GM23338 (cell line): Measurements from ENCODE around the gene MIDN. TPM values are rescaled to one million over a fixed set of nuclear protein-coding genes. Genes with fewer than 3 reads are reported as not detected.

Source experiments
- ATAC-seq: fragments of 200-7000 bp; cut with Tn5 transposase; 3 replicates; pipeline ENCODE4 v1.9.1; 2020
- DNase-seq: peaks from one replicate; pipeline ENCODE4 v3.0.0-alpha.2; 2015; ENCODE audit warnings: low spot score
- H2AFZ ChIP-seq: fragments of 200-600 bp; sonication (generic); 2 replicates; pipeline ENCODE4 v1.8.0; 2016; ENCODE audit warnings: antibody characterized with exemption, mild to moderate bottlenecking, moderate library complexity
- H3F3A ChIP-seq: fragments of 200-600 bp; sonication (generic); replicated peaks from 2 replicates; pipeline ENCODE4 v1.8.0; 2017; ENCODE audit warnings: antibody characterized with exemption, mixed run types, low read depth
- H3K27ac ChIP-seq: fragments of 200-600 bp; sonication (generic); 2 replicates; pipeline ENCODE4 v1.6.1; 2016; ENCODE audit warnings: low read depth
- H3K27me3 ChIP-seq: fragments of 200-600 bp; sonication (generic); 2 replicates; pipeline ENCODE4 v1.8.0; 2016; ENCODE audit warnings: mild to moderate bottlenecking, mixed run types, moderate library complexity; ENCODE audit not compliant: insufficient read depth
- H3K36me3 ChIP-seq: fragments of 200-600 bp; sonication (generic); 2 replicates; pipeline ENCODE4 v1.8.0; 2016; ENCODE audit warnings: mild to moderate bottlenecking; ENCODE audit not compliant: insufficient read depth
- H3K4me1 ChIP-seq: fragments of 200-600 bp; sonication (generic); 2 replicates; pipeline ENCODE4 v1.8.0; 2016; ENCODE audit warnings: mild to moderate bottlenecking, moderate library complexity; ENCODE audit not compliant: insufficient read depth
- H3K4me2 ChIP-seq: fragments of 200-600 bp; sonication (generic); 2 replicates; pipeline ENCODE4 v1.7.1; 2017; ENCODE audit warnings: mixed run types
- H3K4me3 ChIP-seq: fragments of 200-600 bp; sonication (generic); 2 replicates; pipeline ENCODE4 v1.6.1; 2016; ENCODE audit warnings: mixed run types
- H3K79me2 ChIP-seq: fragments of 200-600 bp; sonication (generic); replicated peaks from 2 replicates; pipeline ENCODE4 v1.8.0; 2017; ENCODE audit warnings: mild to moderate bottlenecking; ENCODE audit not compliant: insufficient read depth
- H3K9me2 ChIP-seq: fragments of 200-600 bp; sonication (generic); 2 replicates; pipeline ENCODE4 v1.8.0; 2017; ENCODE audit not compliant: insufficient read depth
- H4K20me1 ChIP-seq: fragments of 200-600 bp; sonication (generic); replicated peaks from 2 replicates; pipeline ENCODE4 v1.8.0; 2017; ENCODE audit warnings: mild to moderate bottlenecking; ENCODE audit not compliant: insufficient read depth
- H3K27ac Mint-ChIP-seq: 2 replicates; pipeline ENCODE4 v1.8.0; 2020; ENCODE audit warnings: inconsistent platforms, mild to moderate bottlenecking, moderate library complexity, mixed read lengths
- H3K27me3 Mint-ChIP-seq: 3 replicates; pipeline ENCODE4 v1.8.0; 2022; ENCODE audit warnings: low read depth, mild to moderate bottlenecking, moderate library complexity, mixed read lengths, inconsistent platforms; ENCODE audit not compliant: insufficient read depth, poor library complexity
- H3K36me3 Mint-ChIP-seq: 3 replicates; pipeline ENCODE4 v1.8.0; 2021; ENCODE audit warnings: low read depth, mild to moderate bottlenecking, inconsistent platforms, moderate library complexity, mixed read lengths
- H3K4me1 Mint-ChIP-seq: 3 replicates; pipeline ENCODE4 v1.8.0; 2020; ENCODE audit warnings: mild to moderate bottlenecking, inconsistent platforms, mixed read lengths
- H3K4me3 Mint-ChIP-seq: 3 replicates; pipeline ENCODE4 v1.8.0; 2021; ENCODE audit warnings: moderate library complexity, mild to moderate bottlenecking, inconsistent platforms, mixed read lengths
- H3K9me3 Mint-ChIP-seq: 3 replicates; pipeline ENCODE4 v1.8.0; 2020; ENCODE audit warnings: moderate library complexity, mild to moderate bottlenecking, inconsistent platforms, mixed read lengths
- EZH2 ChIP-seq: fragments of 200-600 bp; sonication (generic); IDR thresholded peaks from one replicate; pipeline ENCODE4 v1.8.0; 2017; ENCODE audit warnings: antibody characterized with exemption, mild to moderate bottlenecking, low read depth; ENCODE audit not compliant: unreplicated experiment
- EZH2phosphoT487 ChIP-seq: fragments of 200-600 bp; sonication (generic); IDR thresholded peaks from one replicate; pipeline ENCODE4 v1.8.1; 2018; ENCODE audit warnings: antibody characterized with exemption; ENCODE audit not compliant: unreplicated experiment
- JUNB ChIP-seq: IDR thresholded peaks from one replicate; pipeline ENCODE4 v1.6.1; 2016; ENCODE audit warnings: antibody characterized with exemption; ENCODE audit not compliant: unreplicated experiment
- ZNF331 ChIP-seq: fragments of 250-450 bp; sonication (Bioruptor Pico); IDR thresholded peaks from 2 replicates; pipeline ENCODE4 v1.5.0; 2020; ENCODE audit warnings: low read depth, mild to moderate bottlenecking, moderate library complexity
- polyA plus RNA-seq: library from polyadenylated mRNA; unstranded; fragments of >200 nt; fragmentation: Nextera tagmentation; extraction: Ambion mirVana; gene quantifications from 2 replicates; pipeline ENCODE4 v1.2.1, GENCODE V29; 2016
- total RNA-seq: library from RNA; depleted of rRNA; stranded (reverse); fragments of >200 nt; shearing (Covaris generic); gene quantifications from 2 replicates; pipeline ENCODE4 v1.2.3, GENCODE V29; 2014
- TF ChIP-seq, protein P1 (sequence below): IDR thresholded peaks from one replicate; pipeline ENCODE4 v1.6.1; 2018; ENCODE audit warnings: antibody characterized with exemption; ENCODE audit not compliant: unreplicated experiment
- TF ChIP-seq, protein P2 (sequence below): IDR thresholded peaks from 2 replicates; pipeline ENCODE4 v1.6.1; 2016; ENCODE audit warnings: antibody characterized with exemption

Gene MIDN
- total and polyA plus RNA-seq, 2 experiments from 2014 or later, result 28.6 to 113 TPM

DNA sequence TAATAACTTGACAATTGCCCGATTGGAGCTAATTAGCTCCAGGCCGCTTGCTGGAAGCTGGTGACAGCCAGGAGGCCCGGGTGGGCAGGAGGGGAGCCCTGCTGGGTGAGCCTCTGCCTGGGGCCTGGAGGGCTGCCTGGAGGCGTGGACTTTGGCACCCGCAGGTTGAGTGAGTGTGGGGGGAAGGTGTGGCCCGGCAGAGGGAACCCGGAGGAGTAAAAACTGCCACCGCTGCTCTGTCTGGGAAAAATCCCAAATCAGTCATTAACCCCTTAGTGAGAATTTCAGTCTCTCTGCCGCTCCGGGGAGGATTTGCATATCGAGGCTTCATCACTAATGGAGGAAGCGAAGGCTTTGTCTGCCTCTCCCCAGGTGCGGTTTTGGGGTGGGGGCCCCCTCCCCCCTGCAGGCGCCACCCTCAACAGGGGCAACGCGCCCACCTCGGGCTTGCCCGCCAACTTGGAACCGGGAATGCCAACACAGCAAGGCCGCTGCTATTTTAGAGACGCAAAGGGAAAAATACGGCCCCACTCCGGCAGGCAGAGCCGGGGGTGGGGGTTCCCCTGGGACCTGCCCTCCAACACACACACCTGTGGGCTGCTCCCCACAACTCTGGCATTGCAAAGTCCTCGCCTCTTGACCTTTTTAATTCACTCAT lies 43.5 kb downstream of the MIDN start:
- DNase-seq, result no peak
- no peak overlapping the region for H3K4me3 Mint-ChIP-seq
- TF ChIP-seq JUNB (no peak), EZH2 (no peak)
- 0 out of 3 replicates have a peak, but pooled peaks cover 2% of the 10 kb centered on the region for H3K4me1 Mint-ChIP-seq
- H3K4me1 ChIP-seq, result no peaks in the 10 kb centered on the region
- no peak overlapping the region for H3K4me2 ChIP-seq
- H3K27me3 ChIP-seq, result peaks cover 5% of the 10 kb centered on the region; the same call in 1 of the 2 replicates
- no peak overlapping the region for H3K27ac ChIP-seq
- H3K27ac Mint-ChIP-seq, result no peak overlapping the region
- no peaks in the 10 kb centered on the region for H3K9me3 Mint-ChIP-seq
- peaks cover 10% of the 10 kb centered on the region; the same call in 1 of the 2 replicates for H3F3A ChIP-seq
- no peak overlapping the region for H3K4me3 ChIP-seq
- no peak overlapping the region for H2AFZ ChIP-seq
- ATAC-seq, result no peak
- no peaks in the 10 kb centered on the region for H4K20me1 ChIP-seq
- H3K79me2 ChIP-seq, result no peaks in the 10 kb centered on the region
- no peaks in the 10 kb centered on the region for H3K9me2 ChIP-seq
- H3K36me3 ChIP-seq, result no peaks in the 10 kb centered on the region
- no peaks in the 10 kb centered on the region for H3K36me3 Mint-ChIP-seq
- peaks cover 8% of the 10 kb centered on the region for H3K27me3 Mint-ChIP-seq

DNA sequence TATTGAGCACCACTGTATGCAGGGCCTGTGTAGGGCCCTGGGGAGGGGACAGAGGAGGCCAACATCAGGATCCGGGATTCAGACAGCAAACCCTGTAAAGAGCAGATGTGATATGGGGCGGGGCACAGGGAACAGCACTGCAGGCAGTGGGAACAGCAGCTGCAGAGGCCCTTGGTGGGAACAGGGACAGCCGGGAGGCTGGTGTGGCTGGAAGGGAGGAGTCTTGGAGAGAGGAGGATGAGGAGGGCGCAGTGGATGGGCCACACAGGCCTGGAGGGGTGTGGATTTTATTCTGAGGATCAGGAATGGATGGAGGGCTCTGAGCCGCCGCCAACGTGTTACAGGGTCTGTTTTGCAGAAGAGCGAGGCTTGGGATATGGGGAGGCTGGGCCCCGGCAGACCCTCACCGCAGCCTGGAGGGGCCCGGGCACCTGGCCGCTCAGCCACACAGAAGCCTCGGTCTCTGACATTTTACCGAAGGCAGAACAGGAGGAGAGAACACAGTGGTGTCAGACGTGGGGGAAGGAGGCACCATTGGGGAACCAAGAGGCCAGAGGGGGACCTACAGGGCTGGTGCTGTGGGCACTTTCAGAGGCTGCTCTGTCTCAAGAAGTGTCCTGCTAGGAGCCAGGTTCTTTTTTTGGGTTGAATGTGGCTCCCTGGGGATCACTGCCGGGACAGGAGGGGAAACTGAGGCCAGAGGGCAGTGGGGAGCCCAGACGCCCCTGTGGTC lies 44.2 kb downstream of the MIDN start:
- no peak for DNase-seq

DNA sequence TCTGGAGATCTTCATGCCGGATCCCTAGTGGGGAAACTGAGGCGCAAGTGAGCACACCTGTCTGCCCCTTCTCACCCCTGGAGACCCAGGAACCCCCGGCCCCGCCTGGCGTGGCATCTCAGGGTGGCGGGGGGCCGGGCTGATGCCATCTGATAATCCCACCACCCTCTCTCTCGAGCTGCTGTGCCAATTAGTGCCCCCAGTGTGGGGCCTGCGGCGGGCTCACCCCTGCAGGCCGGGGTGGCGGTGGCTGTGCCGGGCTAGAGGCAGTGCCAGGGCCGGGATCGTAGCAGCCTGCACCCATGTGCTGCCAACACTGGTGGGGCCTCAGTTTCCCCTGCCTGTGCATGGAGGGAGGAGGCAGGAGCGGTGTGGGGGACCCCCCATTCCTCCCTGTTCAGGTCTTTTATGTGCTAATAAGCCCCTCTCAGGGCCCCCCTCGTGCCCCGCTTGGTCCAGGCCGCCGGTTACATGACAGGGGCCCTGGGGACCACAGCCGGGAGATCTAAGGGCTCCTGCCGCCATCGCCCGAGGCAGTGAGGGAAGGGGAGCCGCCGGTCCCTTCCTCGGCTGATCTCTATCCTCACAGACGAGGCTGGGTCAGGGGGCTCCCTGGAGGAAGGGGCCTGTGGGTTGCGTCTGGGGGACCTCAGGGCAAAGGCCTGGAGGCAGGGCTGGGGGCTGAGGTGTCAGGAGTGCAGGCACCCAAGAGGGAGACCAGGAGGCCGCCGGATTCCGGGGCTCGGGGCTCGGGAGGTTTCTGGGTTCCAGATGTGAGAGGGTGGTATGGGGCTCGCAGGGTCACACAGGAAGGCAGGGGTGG lies 45.6 kb downstream of the MIDN start:
- no peaks in the 10 kb centered on the region for H3K36me3 Mint-ChIP-seq
- H3F3A ChIP-seq, result 0 out of 2 replicates have a peak, but pooled peaks cover 5% of the 10 kb centered on the region
- ATAC-seq, result no peak
- H3K27me3 Mint-ChIP-seq, result peaks cover 7% of the 10 kb centered on the region
- H3K4me2 ChIP-seq, result no peak overlapping the region
- H3K4me3 ChIP-seq, result no peak overlapping the region
- no peaks in the 10 kb centered on the region for H3K36me3 ChIP-seq
- no peak for DNase-seq
- H3K27ac ChIP-seq, result no peak overlapping the region
- no peaks in the 10 kb centered on the region for H3K9me3 Mint-ChIP-seq
- no peaks in the 10 kb centered on the region for H3K9me2 ChIP-seq
- peaks cover 4% of the 10 kb centered on the region; the same call in 1 of the 2 replicates for H3K27me3 ChIP-seq
- H4K20me1 ChIP-seq, result no peaks in the 10 kb centered on the region
- no peak overlapping the region for H2AFZ ChIP-seq
- no peaks in the 10 kb centered on the region for H3K79me2 ChIP-seq
- H3K27ac Mint-ChIP-seq, result no peak overlapping the region
- H3K4me1 ChIP-seq, result no peaks in the 10 kb centered on the region
- peaks cover 2% of the 10 kb centered on the region; the same call in 1 of the 3 replicates for H3K4me1 Mint-ChIP-seq
- H3K4me3 Mint-ChIP-seq, result 0 out of 3 replicates have a peak overlapping the region, but pooled peaks have one; percentile 70
- no peak for TF ChIP-seq EZH2phosphoT487
- TF ChIP-seq, protein P1, sequence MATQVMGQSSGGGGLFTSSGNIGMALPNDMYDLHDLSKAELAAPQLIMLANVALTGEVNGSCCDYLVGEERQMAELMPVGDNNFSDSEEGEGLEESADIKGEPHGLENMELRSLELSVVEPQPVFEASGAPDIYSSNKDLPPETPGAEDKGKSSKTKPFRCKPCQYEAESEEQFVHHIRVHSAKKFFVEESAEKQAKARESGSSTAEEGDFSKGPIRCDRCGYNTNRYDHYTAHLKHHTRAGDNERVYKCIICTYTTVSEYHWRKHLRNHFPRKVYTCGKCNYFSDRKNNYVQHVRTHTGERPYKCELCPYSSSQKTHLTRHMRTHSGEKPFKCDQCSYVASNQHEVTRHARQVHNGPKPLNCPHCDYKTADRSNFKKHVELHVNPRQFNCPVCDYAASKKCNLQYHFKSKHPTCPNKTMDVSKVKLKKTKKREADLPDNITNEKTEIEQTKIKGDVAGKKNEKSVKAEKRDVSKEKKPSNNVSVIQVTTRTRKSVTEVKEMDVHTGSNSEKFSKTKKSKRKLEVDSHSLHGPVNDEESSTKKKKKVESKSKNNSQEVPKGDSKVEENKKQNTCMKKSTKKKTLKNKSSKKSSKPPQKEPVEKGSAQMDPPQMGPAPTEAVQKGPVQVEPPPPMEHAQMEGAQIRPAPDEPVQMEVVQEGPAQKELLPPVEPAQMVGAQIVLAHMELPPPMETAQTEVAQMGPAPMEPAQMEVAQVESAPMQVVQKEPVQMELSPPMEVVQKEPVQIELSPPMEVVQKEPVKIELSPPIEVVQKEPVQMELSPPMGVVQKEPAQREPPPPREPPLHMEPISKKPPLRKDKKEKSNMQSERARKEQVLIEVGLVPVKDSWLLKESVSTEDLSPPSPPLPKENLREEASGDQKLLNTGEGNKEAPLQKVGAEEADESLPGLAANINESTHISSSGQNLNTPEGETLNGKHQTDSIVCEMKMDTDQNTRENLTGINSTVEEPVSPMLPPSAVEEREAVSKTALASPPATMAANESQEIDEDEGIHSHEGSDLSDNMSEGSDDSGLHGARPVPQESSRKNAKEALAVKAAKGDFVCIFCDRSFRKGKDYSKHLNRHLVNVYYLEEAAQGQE, result no peak
- TF ChIP-seq, protein P2, sequence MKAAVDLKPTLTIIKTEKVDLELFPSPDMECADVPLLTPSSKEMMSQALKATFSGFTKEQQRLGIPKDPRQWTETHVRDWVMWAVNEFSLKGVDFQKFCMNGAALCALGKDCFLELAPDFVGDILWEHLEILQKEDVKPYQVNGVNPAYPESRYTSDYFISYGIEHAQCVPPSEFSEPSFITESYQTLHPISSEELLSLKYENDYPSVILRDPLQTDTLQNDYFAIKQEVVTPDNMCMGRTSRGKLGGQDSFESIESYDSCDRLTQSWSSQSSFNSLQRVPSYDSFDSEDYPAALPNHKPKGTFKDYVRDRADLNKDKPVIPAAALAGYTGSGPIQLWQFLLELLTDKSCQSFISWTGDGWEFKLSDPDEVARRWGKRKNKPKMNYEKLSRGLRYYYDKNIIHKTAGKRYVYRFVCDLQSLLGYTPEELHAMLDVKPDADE, result no peak
- TF ChIP-seq JUNB, result no peak
- TF ChIP-seq ZNF331 (CRISPR knock-in tag), result no peak

More for the DNA sequence above, 44.2 kb downstream of the MIDN start:
- no peak for TF ChIP-seq JUNB
- no peaks in the 10 kb centered on the region for H4K20me1 ChIP-seq
- peaks cover 10% of the 10 kb centered on the region; the same call in 1 of the 2 replicates for H3F3A ChIP-seq
- H3K9me3 Mint-ChIP-seq, result no peaks in the 10 kb centered on the region
- H3K4me3 Mint-ChIP-seq, result no peak overlapping the region
- no peaks in the 10 kb centered on the region for H3K9me2 ChIP-seq
- H3K4me1 ChIP-seq, result no peaks in the 10 kb centered on the region
- peaks cover 8% of the 10 kb centered on the region for H3K27me3 Mint-ChIP-seq
- no peak overlapping the region for H3K27ac Mint-ChIP-seq
- H3K36me3 Mint-ChIP-seq, result no peaks in the 10 kb centered on the region
- no peaks in the 10 kb centered on the region for H3K79me2 ChIP-seq
- H3K4me1 Mint-ChIP-seq, result peaks cover 2% of the 10 kb centered on the region; the same call in 1 of the 3 replicates
- no peak overlapping the region for H3K27ac ChIP-seq
- no peak for ATAC-seq
- no peak overlapping the region for H2AFZ ChIP-seq
- H3K27me3 ChIP-seq, result peaks cover 4% of the 10 kb centered on the region; the same call in 1 of the 2 replicates
- H3K4me3 ChIP-seq, result no peak overlapping the region
- H3K36me3 ChIP-seq, result no peaks in the 10 kb centered on the region
- H3K4me2 ChIP-seq, result no peak overlapping the region
